Activated naive CD8-positive, alpha-beta T cell treated with anti-CD3 and anti-CD28 coated beads for 36 hours (primary cell): ENCODE results near the gene ABLIM2. TPM values are rescaled to one million over a fixed set of nuclear protein-coding genes. Genes with fewer than 3 reads are reported as not detected.

Source experiments
- DNase-seq: peaks from one replicate; pipeline ENCODE4 v3.0.0; 2021
- H3K27ac Mint-ChIP-seq: one replicate; pipeline ENCODE4 v1.8.0; 2022; ENCODE audit warnings: mild to moderate bottlenecking, moderate library complexity, mixed read lengths
- H3K27me3 Mint-ChIP-seq: one replicate; pipeline ENCODE4 v1.8.0; 2022; ENCODE audit warnings: mild to moderate bottlenecking, mixed read lengths
- H3K36me3 Mint-ChIP-seq: one replicate; pipeline ENCODE4 v1.8.0; 2021; ENCODE audit warnings: mild to moderate bottlenecking, mixed read lengths
- H3K4me1 Mint-ChIP-seq: one replicate; pipeline ENCODE4 v1.8.0; 2021; ENCODE audit warnings: mixed read lengths
- H3K4me3 Mint-ChIP-seq: one replicate; pipeline ENCODE4 v1.8.0; 2022; ENCODE audit warnings: mild to moderate bottlenecking, moderate library complexity, mixed read lengths
- H3K9me3 Mint-ChIP-seq: one replicate; pipeline ENCODE4 v1.8.0; 2022; ENCODE audit warnings: mixed read lengths
- total RNA-seq, 2 experiments: library from RNA; stranded (reverse); gene quantifications; one replicate each; pipeline ENCODE4 v1.2.3, GENCODE V29; 2021

Gene ABLIM2
- total RNA-seq, 2 experiments from 2014 or later = 0.41 to 0.62 TPM

DNA sequence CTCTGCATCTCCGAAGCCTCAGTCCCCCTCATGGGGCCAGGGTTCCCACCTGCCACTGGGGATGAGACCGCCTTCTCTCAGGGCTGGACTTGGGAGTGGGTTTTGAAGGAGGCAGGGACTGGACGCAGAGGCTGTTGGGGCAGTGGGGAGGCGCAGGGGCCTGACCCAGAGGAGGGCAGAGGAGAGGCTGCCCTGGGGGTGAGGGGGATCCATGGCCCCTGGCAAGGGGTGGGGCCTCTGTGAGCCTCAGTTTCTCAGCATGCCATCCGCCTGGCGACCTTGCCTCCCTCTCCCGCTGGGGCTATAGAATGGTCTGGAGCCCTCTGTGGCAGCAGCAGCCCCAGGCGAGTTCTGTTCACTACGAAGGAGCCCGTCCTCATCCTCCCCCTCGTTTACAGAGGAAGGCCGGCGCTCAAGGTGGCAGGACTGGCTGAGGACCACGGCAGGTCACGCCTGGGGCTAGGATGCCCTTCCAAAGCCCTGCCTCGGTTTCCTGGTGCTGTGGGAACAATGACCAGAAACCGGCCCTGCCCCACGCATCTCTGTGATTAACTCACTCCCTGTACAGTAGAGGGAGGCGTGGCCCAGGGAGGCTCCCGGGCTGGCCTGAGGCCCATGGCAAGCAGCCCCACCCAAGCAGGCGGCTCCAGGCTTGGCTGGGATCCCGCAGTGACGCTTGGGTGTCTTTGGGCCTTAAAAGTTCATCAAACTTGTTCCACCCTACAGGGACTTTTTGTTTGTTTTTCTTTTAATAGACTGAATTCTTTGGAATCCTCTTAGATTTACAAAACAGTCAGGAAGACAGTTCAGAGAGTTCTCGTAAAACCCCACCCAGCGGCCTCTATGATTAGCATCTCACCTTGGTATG is 24.5 kb upstream of the ABLIM2 start:
- DNase-seq = no peak
- Mint-ChIP-seq H3K4me3 (no peak overlapping the region), H3K27me3 (no peaks in the 10 kb centered on the region), H3K36me3 (no peaks in the 10 kb centered on the region), H3K27ac (no peak overlapping the region), H3K4me1 (no peaks in the 10 kb centered on the region), H3K9me3 (no peaks in the 10 kb centered on the region)

DNA sequence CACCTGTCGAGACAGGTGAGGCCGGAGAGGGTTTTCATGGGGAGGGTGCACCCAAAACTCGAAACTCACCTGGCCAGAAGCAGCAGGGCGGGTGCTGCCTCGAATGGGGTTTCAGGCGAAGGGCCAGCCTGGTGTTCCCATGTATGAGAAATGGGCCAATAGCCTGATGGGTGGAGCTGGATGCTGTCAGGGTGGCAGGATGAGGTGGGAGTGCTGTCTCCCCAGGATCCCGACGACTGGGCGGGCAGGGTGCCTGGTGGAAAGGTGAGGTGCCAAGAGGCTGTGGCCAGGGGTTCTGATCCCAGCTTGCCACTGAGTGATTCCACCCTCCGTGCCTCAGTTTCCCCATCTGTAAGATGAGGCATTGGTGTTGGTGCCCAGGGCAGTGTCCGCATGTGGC is 23.7 kb upstream of the ABLIM2 start:
- Mint-ChIP-seq H3K9me3 (no peaks in the 10 kb centered on the region), H3K36me3 (no peaks in the 10 kb centered on the region)

DNA sequence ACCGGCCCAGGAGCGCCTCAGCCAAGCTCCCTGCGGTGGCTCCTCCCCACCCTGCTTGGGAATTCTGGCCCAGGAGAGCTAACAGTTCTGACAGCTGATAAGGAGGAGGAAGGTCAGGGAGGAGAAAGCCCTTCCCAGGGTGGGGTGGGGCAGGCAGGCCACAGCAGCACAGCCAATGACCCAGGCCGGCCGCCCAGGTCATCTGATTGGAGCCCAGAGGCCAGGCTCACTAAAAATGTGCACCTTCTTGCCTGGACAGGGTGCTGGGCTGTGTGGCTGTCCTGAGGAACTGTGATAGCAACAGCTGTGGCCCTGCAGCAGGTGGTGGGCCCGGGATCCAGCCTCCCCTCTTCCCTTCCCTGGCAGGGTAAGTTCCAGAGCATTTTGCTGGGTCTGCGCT is 23.2 kb upstream of the ABLIM2 start:
- Mint-ChIP-seq H3K4me3 (no peak overlapping the region), H3K27me3 (no peaks in the 10 kb centered on the region), H3K4me1 (no peaks in the 10 kb centered on the region), H3K9me3 (no peaks in the 10 kb centered on the region), H3K36me3 (no peaks in the 10 kb centered on the region), H3K27ac (no peak overlapping the region)
- DNase-seq = no peak

More for the DNA sequence above, 23.7 kb upstream of the ABLIM2 start:
- Mint-ChIP-seq H3K27ac (no peak overlapping the region), H3K4me3 (no peak overlapping the region), H3K4me1 (no peaks in the 10 kb centered on the region), H3K27me3 (no peaks in the 10 kb centered on the region)
- DNase-seq = no peak

DNA sequence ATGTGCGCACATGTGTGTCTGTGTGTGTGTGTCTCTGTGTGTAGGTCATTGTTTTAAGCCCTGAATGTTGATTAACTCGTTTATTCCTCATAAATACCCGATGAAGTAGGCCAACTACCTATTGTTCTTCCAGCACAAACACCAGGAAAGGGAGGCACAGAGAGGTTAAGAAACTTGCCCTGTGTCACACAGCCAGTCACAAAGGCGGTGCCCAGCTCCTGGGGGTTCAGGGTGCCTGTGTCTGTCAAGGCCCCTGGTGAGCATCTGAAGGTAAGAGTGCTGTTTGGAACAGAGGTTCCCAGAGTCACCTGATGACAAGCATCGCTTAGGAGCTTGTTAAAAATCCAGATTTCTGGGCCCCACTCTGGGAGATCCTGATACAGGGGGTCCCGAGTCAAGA is 22.5 kb upstream of the ABLIM2 start:
- DNase-seq = no peak
- H3K4me3 Mint-ChIP-seq = no peak overlapping the region
- no peak overlapping the region for H3K27ac Mint-ChIP-seq
- H3K27me3 Mint-ChIP-seq = no peaks in the 10 kb centered on the region
- no peaks in the 10 kb centered on the region for H3K36me3 Mint-ChIP-seq
- H3K9me3 Mint-ChIP-seq = no peaks in the 10 kb centered on the region
- H3K4me1 Mint-ChIP-seq = no peaks in the 10 kb centered on the region

DNA sequence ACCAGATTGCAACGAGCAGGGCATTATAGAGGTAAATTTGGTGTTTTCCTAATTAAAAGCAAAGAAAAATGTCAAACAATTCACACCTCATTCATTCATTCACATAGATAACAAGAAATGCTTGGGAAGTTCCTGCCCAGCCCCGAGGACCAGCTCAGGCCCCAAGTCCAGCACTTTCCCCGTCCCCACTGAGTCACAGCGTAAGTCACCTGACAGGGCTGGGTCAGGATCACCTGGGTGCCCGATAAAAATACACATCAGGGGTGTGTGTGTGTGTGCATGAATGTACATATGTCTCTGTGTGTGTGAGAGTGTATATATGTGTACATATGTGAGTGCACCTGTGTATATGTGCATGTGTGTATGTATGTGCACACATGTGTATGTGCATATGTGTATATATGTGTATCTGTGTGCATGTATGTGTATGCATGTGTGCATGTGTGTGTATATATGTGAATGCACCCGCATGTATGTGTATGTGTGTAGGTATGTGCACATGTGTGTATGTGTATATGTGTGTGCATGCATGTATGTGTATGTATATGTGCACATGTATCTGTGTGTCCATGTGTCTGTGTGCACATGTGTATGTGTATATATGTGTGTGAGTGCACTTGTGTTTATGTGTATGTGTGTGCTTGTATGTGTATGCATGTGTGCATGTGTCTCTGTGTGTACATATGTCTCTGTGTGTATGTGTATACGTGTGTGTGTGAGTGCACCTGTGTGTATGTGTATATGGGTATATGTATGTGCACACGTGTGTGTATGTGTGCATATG is 21.9 kb upstream of the ABLIM2 start:
- Mint-ChIP-seq H3K36me3 (no peaks in the 10 kb centered on the region), H3K4me3 (no peak overlapping the region), H3K27ac (no peak overlapping the region), H3K27me3 (no peaks in the 10 kb centered on the region), H3K9me3 (no peaks in the 10 kb centered on the region), H3K4me1 (no peaks in the 10 kb centered on the region)
- DNase-seq = no peak

DNA sequence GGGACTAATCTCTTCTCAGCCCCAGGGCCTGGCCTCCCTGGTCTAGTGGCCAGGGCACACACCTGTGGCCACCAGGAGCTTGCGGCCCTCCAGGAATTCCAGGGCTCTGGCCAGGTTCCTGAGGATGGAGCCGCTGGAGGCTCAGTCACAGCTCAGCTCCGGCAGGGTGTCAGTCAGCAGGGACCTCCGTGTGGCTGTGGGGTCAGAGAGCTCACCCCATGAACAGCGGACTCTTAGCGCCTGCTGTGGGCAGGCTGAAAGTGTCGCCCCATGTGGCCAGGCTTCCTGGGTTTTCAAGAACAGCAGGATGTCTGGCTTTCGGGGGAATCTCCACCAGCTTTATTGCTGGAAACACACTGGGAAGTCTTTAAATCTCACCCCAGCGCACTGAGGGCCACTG is 21.2 kb upstream of the ABLIM2 start:
- Mint-ChIP-seq H3K4me1 (no peaks in the 10 kb centered on the region), H3K4me3 (no peak overlapping the region), H3K27me3 (no peaks in the 10 kb centered on the region), H3K9me3 (no peaks in the 10 kb centered on the region), H3K27ac (no peak overlapping the region), H3K36me3 (no peaks in the 10 kb centered on the region)
- no peak for DNase-seq

DNA sequence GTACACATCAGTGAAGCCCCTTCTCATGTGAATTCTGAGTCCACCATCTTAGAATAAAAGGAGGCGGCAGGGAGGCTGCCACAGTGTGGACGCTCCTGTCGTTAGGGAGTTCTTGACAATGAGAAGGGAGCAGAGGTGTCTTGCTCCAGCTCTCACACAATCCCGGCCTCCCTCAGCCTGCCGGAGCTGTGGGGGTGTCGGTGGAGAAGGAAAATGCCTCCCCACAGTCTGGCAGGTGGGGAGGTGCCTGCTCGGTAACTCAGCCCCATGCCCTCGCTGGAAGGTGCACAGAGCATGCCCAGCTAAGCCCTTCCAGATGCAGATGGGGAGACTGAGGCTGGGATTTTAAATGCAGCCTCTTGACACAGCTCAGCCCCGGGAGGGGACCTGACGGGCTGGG is 20.5 kb upstream of the ABLIM2 start:
- Mint-ChIP-seq H3K27me3 (no peaks in the 10 kb centered on the region), H3K9me3 (no peaks in the 10 kb centered on the region), H3K4me3 (no peak overlapping the region), H3K4me1 (no peaks in the 10 kb centered on the region), H3K27ac (no peak overlapping the region), H3K36me3 (no peaks in the 10 kb centered on the region)
- no peak for DNase-seq

DNA sequence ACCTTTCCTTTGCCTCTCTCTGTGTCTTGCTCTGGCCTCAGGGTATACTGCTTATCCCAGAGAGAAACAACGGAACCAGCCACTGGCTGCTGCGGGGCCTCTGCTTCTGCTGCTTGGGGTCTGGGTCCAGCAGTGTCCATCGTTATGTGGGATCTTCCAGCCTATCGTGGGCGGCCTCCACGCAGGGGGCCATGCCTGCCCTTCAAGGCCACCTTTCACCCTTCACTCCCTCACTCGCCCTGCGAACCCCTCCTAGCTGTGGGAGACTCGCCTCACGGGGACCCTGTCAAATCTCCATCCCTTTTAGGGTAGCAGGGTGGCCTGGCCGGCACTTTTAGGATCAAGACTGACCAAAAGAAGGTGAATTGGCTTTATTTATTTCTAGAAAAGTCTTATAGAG is 19.3 kb upstream of the ABLIM2 start:
- DNase-seq = no peak
- no peaks in the 10 kb centered on the region for H3K36me3 Mint-ChIP-seq
- H3K4me3 Mint-ChIP-seq = no peak overlapping the region
- H3K9me3 Mint-ChIP-seq = no peaks in the 10 kb centered on the region
- H3K4me1 Mint-ChIP-seq = no peaks in the 10 kb centered on the region
- no peaks in the 10 kb centered on the region for H3K27me3 Mint-ChIP-seq
- no peak overlapping the region for H3K27ac Mint-ChIP-seq

DNA sequence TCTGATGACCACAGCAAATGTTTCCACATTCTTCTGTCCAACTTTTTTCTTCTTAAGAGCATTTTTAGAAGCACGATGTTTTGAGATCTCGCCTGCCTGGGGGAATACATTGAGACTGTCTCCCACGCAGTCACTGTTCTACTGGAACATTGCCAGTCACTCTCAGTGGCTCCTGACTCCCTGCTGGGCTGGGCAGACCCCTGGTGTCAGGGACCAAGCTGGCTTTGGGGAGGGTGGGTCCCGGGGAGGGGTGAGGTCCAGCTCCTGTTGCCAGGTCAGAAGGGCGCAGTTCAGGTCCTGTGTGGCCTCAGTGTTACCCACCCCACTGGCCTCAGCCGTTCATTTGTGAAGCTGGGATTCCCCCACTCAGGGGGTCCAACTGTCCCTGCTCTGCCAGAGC is 18.9 kb upstream of the ABLIM2 start:
- Mint-ChIP-seq H3K4me1 (no peaks in the 10 kb centered on the region), H3K27me3 (no peaks in the 10 kb centered on the region), H3K36me3 (no peaks in the 10 kb centered on the region), H3K9me3 (no peaks in the 10 kb centered on the region), H3K27ac (no peak overlapping the region), H3K4me3 (no peak overlapping the region)
- no peak for DNase-seq

DNA sequence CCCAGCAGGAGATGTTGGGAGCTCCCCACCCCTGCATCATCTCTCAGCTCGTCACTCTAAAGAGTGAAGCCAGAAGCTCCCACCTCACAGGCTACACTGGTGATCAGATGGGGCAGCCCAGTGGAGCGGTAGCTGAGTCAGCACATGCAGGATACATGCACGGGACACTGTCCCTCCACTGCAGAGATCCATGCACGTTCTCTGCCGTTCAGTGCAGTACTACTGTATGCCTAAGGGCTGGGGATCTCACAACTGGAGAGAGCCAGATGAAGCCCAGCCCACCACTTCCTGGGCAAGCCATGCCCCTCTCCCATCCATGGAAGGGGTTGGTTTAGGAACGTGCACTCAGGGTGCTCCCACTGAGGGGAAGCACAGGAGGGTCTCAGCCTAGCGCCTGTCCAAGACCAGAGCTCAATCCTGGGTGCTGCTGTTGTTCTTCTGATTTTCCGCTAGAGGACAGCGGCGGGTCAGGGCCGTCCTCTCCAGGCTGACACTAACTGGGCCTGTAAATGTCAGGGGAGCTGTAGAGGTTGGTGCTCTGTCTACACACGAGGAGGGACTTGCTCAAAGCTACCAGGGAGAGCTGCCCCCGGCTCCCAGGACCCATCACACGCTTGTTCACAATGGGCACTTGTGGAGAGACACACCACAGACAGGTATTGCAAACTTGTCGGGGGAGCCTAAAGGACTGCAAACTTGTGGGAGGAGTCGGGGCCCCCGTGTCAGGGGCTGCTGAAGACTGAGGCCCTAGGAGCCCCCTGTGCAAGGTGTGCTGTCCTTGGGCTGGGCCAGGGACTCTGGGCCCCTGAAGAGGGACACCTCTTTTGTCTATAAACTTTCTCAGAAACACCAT is 18.2 kb upstream of the ABLIM2 start:
- no peaks in the 10 kb centered on the region for H3K9me3 Mint-ChIP-seq
- H3K4me3 Mint-ChIP-seq = no peak overlapping the region
- H3K27ac Mint-ChIP-seq = no peak overlapping the region
- no peaks in the 10 kb centered on the region for H3K4me1 Mint-ChIP-seq
- no peaks in the 10 kb centered on the region for H3K27me3 Mint-ChIP-seq
- no peaks in the 10 kb centered on the region for H3K36me3 Mint-ChIP-seq
- DNase-seq = no peak

DNA sequence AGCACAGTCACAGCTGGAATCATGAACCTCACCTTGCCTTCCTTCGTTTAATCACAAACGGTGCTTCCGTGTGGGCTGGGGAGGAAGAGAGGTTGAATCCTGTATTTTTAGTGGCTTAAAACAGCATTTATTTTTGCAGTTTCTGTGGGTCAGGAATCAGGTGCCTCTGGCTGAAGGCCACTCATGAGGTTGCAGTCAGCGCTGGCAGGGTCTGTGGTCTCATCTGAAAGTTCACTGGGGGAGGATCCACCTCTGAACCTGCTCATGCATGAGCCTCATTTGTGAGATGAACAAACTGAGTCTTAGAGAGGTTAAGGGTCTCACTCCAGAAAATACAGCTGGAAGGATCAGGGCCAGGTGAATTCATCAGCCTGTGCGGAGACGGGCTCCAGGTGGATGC is 17.1 kb upstream of the ABLIM2 start:
- H3K4me3 Mint-ChIP-seq = no peak overlapping the region
- no peaks in the 10 kb centered on the region for H3K27me3 Mint-ChIP-seq
- no peaks in the 10 kb centered on the region for H3K36me3 Mint-ChIP-seq
- no peak for DNase-seq
- no peaks in the 10 kb centered on the region for H3K4me1 Mint-ChIP-seq
- no peaks in the 10 kb centered on the region for H3K9me3 Mint-ChIP-seq
- no peak overlapping the region for H3K27ac Mint-ChIP-seq

DNA sequence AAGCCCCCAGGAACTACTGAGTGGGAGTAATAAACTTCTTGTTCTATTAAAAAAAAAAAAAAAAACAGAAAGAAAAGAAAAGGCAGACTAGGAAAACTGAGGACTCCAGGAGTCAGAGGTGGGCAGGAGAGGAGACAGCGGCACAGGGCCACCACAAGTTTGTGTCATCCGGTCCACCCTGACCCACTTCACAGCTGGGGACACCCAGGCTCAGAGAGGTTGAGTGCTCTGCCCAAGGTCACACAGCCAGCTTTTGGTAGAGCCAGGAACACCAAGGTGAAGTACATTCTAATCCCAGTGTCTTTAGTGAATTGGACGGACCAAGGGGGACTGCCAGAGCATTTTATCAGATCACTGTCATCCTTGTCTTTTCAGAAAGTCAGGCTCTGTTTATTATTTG is 16.4 kb upstream of the ABLIM2 start:
- no peaks in the 10 kb centered on the region for H3K27me3 Mint-ChIP-seq

DNA sequence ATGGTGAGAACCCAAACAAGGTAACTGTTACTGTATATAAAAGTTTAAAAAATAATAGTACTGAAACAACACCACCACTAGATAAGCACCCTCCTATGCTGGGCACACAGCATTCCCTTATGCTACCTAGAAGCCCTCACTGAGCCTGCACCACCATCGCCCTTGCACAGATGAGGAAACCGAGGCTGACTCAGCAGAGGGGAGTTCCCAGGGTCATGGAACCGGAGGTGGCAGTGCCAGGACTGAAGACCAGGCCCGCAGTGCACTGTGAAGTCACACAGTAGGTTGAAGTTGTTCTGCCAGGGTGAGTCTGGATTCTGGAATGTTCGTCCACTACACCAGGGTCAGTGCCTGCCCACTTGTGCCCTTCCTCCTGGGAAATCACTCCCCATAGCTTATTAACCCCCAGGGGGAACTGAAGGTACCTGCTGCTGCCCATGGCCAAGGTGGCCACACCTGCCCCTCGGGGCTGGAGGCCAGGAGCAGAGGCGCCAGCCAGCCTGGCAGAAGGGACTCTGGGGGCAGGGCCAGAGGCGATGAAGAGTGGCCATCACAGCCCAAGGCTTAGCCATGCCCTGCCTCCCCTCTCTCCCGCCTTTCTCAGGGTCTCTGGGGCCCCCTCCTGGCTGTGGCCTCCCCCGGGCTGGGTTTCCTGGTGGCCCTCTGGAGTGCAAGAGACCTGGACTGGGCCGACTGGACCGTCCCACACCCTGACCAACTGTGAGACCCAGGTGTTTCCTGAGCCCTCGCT is 15.1 kb upstream of the ABLIM2 start:
- H3K36me3 Mint-ChIP-seq = no peaks in the 10 kb centered on the region
- H3K9me3 Mint-ChIP-seq = no peaks in the 10 kb centered on the region
- H3K4me1 Mint-ChIP-seq = no peaks in the 10 kb centered on the region
- no peak overlapping the region for H3K4me3 Mint-ChIP-seq
- H3K27me3 Mint-ChIP-seq = no peaks in the 10 kb centered on the region
- H3K27ac Mint-ChIP-seq = no peak overlapping the region
- no peak for DNase-seq

More for the DNA sequence above, 16.4 kb upstream of the ABLIM2 start:
- no peak for DNase-seq
- no peaks in the 10 kb centered on the region for H3K4me1 Mint-ChIP-seq
- no peak overlapping the region for H3K4me3 Mint-ChIP-seq
- H3K36me3 Mint-ChIP-seq = no peaks in the 10 kb centered on the region
- H3K27ac Mint-ChIP-seq = no peak overlapping the region
- H3K9me3 Mint-ChIP-seq = no peaks in the 10 kb centered on the region

DNA sequence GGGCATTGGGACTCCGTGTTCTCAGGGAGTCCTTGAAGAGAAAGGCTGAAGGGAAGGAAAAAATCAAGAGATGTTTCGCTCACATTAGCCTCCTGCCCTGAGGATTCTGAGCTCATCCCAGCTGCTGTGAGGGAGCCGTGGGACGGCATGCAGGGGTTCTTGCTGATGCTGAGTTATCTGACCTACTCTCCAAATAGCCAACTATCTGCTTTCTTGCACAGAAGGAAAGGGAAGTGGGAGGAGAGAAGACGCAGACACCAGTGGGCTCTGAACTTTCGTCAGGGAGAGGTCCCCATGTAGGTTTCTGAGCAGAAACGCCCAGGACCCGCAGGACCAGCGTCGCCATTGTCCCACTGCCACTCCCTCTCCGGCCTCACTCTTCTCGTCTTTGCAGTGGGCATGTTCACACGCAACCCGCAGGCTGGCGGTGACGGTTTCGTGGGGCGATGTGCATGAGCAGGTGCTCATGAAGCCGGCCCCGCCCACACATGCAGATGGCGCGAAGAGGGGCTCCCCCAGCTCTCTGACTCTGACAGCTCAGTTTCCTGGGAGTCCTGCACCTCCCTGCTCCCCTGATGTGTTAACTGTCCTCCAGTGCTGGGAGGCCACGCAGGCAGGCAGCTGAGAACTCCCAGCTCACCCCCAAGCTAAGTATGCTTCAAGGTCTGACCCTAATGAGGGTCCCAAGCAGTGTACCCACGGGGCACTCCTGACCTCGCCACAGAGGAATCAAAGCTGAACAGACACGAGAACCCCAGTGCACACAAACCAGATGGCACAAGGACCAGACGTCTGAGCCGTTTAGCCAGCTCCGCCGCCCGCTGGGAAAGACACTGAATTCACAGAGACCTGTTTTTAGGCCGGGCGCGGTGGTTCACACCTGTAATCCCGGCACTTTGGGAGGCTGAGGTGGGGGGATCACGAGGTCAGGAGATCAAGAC is 13.6 kb upstream of the ABLIM2 start:
- peak; percentile 25 for DNase-seq
- no peaks in the 10 kb centered on the region for H3K9me3 Mint-ChIP-seq
- no peaks in the 10 kb centered on the region for H3K4me1 Mint-ChIP-seq
- H3K27ac Mint-ChIP-seq = no peak overlapping the region
- H3K4me3 Mint-ChIP-seq = no peak overlapping the region
- H3K36me3 Mint-ChIP-seq = no peaks in the 10 kb centered on the region
- no peaks in the 10 kb centered on the region for H3K27me3 Mint-ChIP-seq
